ENCODE data around the gene TNFRSF11A.

Gene TNFRSF11A

GRCh38 chr18:62343316-62343715, 18.2 kb downstream of the TNFRSF11A start:
- no peak for DNase-seq (ENCODE audit: low read depth in 2 of 2)

GRCh38 chr18:62345909-62346308, 20.8 kb downstream of the TNFRSF11A start:
- no peak for DNase-seq (ENCODE audit: low read depth in 2 of 2)

- no peak for DNase-seq (ENCODE audit: low read depth in 2 of 2)
Measured at GRCh38 chr18:62346333-62347088, 21.4 kb downstream of the TNFRSF11A start.

- DNase-seq (ENCODE audit: low read depth in 2 of 2), result no peak
Measured at GRCh38 chr18:62347089-62347506, 22.0 kb downstream of the TNFRSF11A start.

GRCh38 chr18:62348474-62348873, 23.4 kb downstream of the TNFRSF11A start:
- DNase-seq (ENCODE audit: low read depth in 2 of 2), result no peak

GRCh38 chr18:62353170-62353569, 28.1 kb downstream of the TNFRSF11A start:
- no peak for DNase-seq (ENCODE audit: low read depth in 2 of 2)

- DNase-seq (ENCODE audit: low read depth in 2 of 2), result no peak
Measured at GRCh38 chr18:62354151-62354550, 29.0 kb downstream of the TNFRSF11A start.

- no peak for DNase-seq (ENCODE audit: low read depth in 2 of 2)
Measured at GRCh38 chr18:62357079-62357719, 32.1 kb downstream of the TNFRSF11A start.

GRCh38 chr18:62360805-62361204, 35.7 kb downstream of the TNFRSF11A start:
- DNase-seq (ENCODE audit: low read depth in 2 of 2), result no peak

- DNase-seq (ENCODE audit: low read depth in 2 of 2), result no peak
Measured at GRCh38 chr18:62361288-62361687, 36.2 kb downstream of the TNFRSF11A start.

- no peak for DNase-seq (ENCODE audit: low read depth in 2 of 2)
Measured at GRCh38 chr18:62364558-62364957, 39.4 kb downstream of the TNFRSF11A start.

GRCh38 chr18:62365420-62365819, 40.3 kb downstream of the TNFRSF11A start:
- no peak for DNase-seq (ENCODE audit: low read depth in 2 of 2)

- no peak for DNase-seq (ENCODE audit: low read depth in 2 of 2)
Measured at GRCh38 chr18:62366992-62367391, 41.9 kb downstream of the TNFRSF11A start.

GRCh38 chr18:62368100-62368499, 43.0 kb downstream of the TNFRSF11A start:
- no peak for DNase-seq (ENCODE audit: low read depth in 2 of 2)

- no peak for DNase-seq (ENCODE audit: low read depth in 2 of 2)
Measured at GRCh38 chr18:62369129-62369644, 44.1 kb downstream of the TNFRSF11A start.

- DNase-seq (ENCODE audit: low read depth in 2 of 2), result no peak
Measured at GRCh38 chr18:62370366-62370765, 45.3 kb downstream of the TNFRSF11A start.

- no peak for DNase-seq (ENCODE audit: low read depth in 2 of 2)
Measured at GRCh38 chr18:62371436-62371835, 46.3 kb downstream of the TNFRSF11A start.

- DNase-seq (ENCODE audit: low read depth in 2 of 2), result no peak
Measured at GRCh38 chr18:62372156-62372555, 47.0 kb downstream of the TNFRSF11A start.

GRCh38 chr18:62372882-62373281, 47.8 kb downstream of the TNFRSF11A start:
- DNase-seq (ENCODE audit: low read depth in 2 of 2), result no peak

GRCh38 chr18:62374410-62374965, 49.4 kb downstream of the TNFRSF11A start:
- DNase-seq (ENCODE audit: low read depth in 2 of 2), result no peak

GRCh38 chr18:62377131-62377807, 52.2 kb downstream of the TNFRSF11A start:
- no peak for DNase-seq (ENCODE audit: low read depth in 2 of 2)

GRCh38 chr18:62379051-62379450, 53.9 kb downstream of the TNFRSF11A start:
- DNase-seq (ENCODE audit: low read depth in 2 of 2), result no peak

Data from stimulated activated CD8-positive, alpha-beta memory T cell treated with anti-CD3 and anti-CD28 coated beads, Interleukin-2, amount 100 ng/mL, for 48 hours (primary cell).